CD14-positive monocyte (primary cell): ENCODE measurements around the gene RHOF. TPM values are rescaled to one million over a fixed set of nuclear protein-coding genes. Genes with fewer than 3 reads are reported as not detected.

ENCODE experiments used
- DNase-seq, 3 donors: peaks; one replicate each; pipeline ENCODE4 v3.0.0-alpha.2; 2011 to 2022
- H2AFZ ChIP-seq: 2 replicates; pipeline ENCODE4 v1.6.0; 2012; ENCODE audit warnings: mild to moderate bottlenecking, low read depth, low read length, inconsistent platforms; ENCODE audit not compliant: insufficient read depth, poor library complexity, severe bottlenecking
- H3K27ac ChIP-seq, 2 donors: 1 replicate in 1 of 2; 2 replicates in 1 of 2; pipeline ENCODE4 v1.5.1; 2012 to 2013; ENCODE audit warnings: low read length in 2 of 2, control low read depth in 1 of 2, inconsistent platforms in 1 of 2, low read depth in 1 of 2, mild to moderate bottlenecking in 1 of 2
- H3K27me3 ChIP-seq, 2 donors: one replicate each; pipeline versions ENCODE4 v1.6.0 to v1.6.1; 2011 to 2013; ENCODE audit warnings: low read length in 2 of 2; ENCODE audit not compliant: control insufficient read depth in 2 of 2, insufficient read depth in 2 of 2
- H3K36me3 ChIP-seq, 2 donors: replicated peaks in 1 of 2; 1 replicate in 1 of 2; 2 replicates in 1 of 2; pipeline versions ENCODE4 v1.5.1 to v1.6.1; 2012 to 2013; ENCODE audit warnings: low read length in 2 of 2, control low read depth in 1 of 2, inconsistent platforms in 1 of 2, mild to moderate bottlenecking in 1 of 2; ENCODE audit not compliant: insufficient read depth in 2 of 2, control insufficient read depth in 1 of 2
- H3K4me1 ChIP-seq, 2 donors: 1 replicate in 1 of 2; 2 replicates in 1 of 2; pipeline versions ENCODE4 v1.5.1 to v1.6.1; 2012 to 2013; ENCODE audit warnings: low read length in 2 of 2, control low read depth in 1 of 2, inconsistent platforms in 1 of 2, mild to moderate bottlenecking in 1 of 2, moderate library complexity in 1 of 2; ENCODE audit not compliant: insufficient read depth in 2 of 2, control insufficient read depth in 1 of 2
- H3K4me2 ChIP-seq: replicated peaks from 2 replicates; pipeline ENCODE3; 2012; ENCODE audit warnings: low read length, moderate library complexity, mild to moderate bottlenecking; ENCODE audit not compliant: poor library complexity, severe bottlenecking; ENCODE audit errors: extremely low read depth
- H3K4me3 ChIP-seq, 3 experiments: fragments of 200-600 bp in 1 of 3; sonication (generic) in 1 of 3; replicated peaks in 1 of 3; 1 replicate in 2 of 3; 2 replicates in 1 of 3; pipeline ENCODE4 v1.5.1; 2011 to 2013; ENCODE audit warnings: low read length in 3 of 3, mild to moderate bottlenecking in 3 of 3, control low read depth in 2 of 3, low read depth in 2 of 3, inconsistent platforms in 1 of 3, moderate library complexity in 1 of 3
- H3K79me2 ChIP-seq: 2 replicates; pipeline ENCODE4 v1.6.0; 2012; ENCODE audit warnings: mild to moderate bottlenecking, control low read depth, inconsistent platforms, low read length, moderate library complexity; ENCODE audit not compliant: insufficient read depth
- H3K9ac ChIP-seq: 2 replicates; pipeline ENCODE4 v1.6.0; 2017; ENCODE audit warnings: low read length, mild to moderate bottlenecking; ENCODE audit not compliant: insufficient read depth, poor library complexity, severe bottlenecking
- H3K9me3 ChIP-seq, 2 donors: replicated peaks in 1 of 2; 1 replicate in 1 of 2; 2 replicates in 1 of 2; pipeline versions ENCODE4 v1.5.1 to v1.6.1; 2012 to 2013; ENCODE audit warnings: low read length in 2 of 2, control low read depth in 1 of 2; ENCODE audit not compliant: control insufficient read depth in 1 of 2, insufficient read depth in 1 of 2
- H4K20me1 ChIP-seq: 2 replicates; pipeline ENCODE4 v1.6.0; 2012; ENCODE audit warnings: mild to moderate bottlenecking, low read length, control low read depth, moderate library complexity; ENCODE audit not compliant: insufficient read depth
- H3K27ac Mint-ChIP-seq, 7 donors: one replicate each; pipeline ENCODE4 v1.8.0; 2020; ENCODE audit warnings: mild to moderate bottlenecking in 7 of 7, mixed read lengths in 7 of 7, moderate library complexity in 6 of 7, inconsistent platforms in 2 of 7
- H3K27me3 Mint-ChIP-seq, 3 donors: one replicate each; pipeline ENCODE4 v1.8.0; 2021 to 2022; ENCODE audit warnings: low read depth in 3 of 3, mild to moderate bottlenecking in 3 of 3, mixed read lengths in 3 of 3, moderate library complexity in 3 of 3, inconsistent platforms in 1 of 3
- H3K36me3 Mint-ChIP-seq, 2 donors: one replicate each; pipeline ENCODE4 v1.8.0; 2020; ENCODE audit warnings: mixed read lengths in 2 of 2, inconsistent platforms in 1 of 2, mild to moderate bottlenecking in 1 of 2
- H3K4me1 Mint-ChIP-seq: one replicate; pipeline ENCODE4 v1.8.0; 2020; ENCODE audit warnings: mild to moderate bottlenecking, mixed read lengths
- H3K4me3 Mint-ChIP-seq, 2 donors: one replicate each; pipeline ENCODE4 v1.8.0; 2020; ENCODE audit warnings: mild to moderate bottlenecking in 2 of 2, mixed read lengths in 2 of 2, moderate library complexity in 1 of 2
- H3K9me3 Mint-ChIP-seq, 7 donors: one replicate each; pipeline ENCODE4 v1.8.0; 2020 to 2022; ENCODE audit warnings: mixed read lengths in 7 of 7, mild to moderate bottlenecking in 6 of 7, moderate library complexity in 6 of 7, inconsistent platforms in 2 of 7
- CTCF ChIP-seq: fragments of 200-600 bp; IDR thresholded peaks from one replicate; pipeline ENCODE4 v1.8.0; 2022; ENCODE audit warnings: antibody characterized with exemption, mild to moderate bottlenecking
- WGBS: methylation state at CpG from one replicate; pipeline ENCODE4 v1.1.5; 2013; ENCODE audit warnings: missing lambda C conversion rate; ENCODE audit not compliant: insufficient coverage; 5-methylcytosine and 5-hydroxymethylcytosine counted together
- intact Hi-C, 2 donors: fragments of 100-400 bp; cut with micrococcal nuclease; formaldehyde crosslinking; loops; one replicate each; pipeline versions ENCODE4 v1.15.0 to v1.15.1; 2023
- polyA plus RNA-seq, 3 donors: library from polyadenylated mRNA; depleted of rRNA in 1 of 3; unstranded in 2 of 3; stranded (reverse) in 1 of 3; fragments of 300-500 nt in 2 of 3; fragments of >200 nt in 1 of 3; fragmentation: Illumina TruSeq in 2 of 3; gene quantifications; 1 replicate in 2 of 3; 2 replicates in 1 of 3; pipeline ENCODE4 v1.2.3, GENCODE V29; 2012 to 2021

RHOF gene
- polyA plus RNA-seq, 3 donors = 7.1 to 25.9 (median 13.6) TPM

- Histone ChIP-seq H3K9ac (peak overlapping the region; percentile 81), H3K4me3 (peak overlapping the region; percentile 59 to 82 (median 64)), H2AFZ (peak overlapping the region; percentile 85), H3K9me3 (no peaks in the 10 kb centered on the region), H3K36me3 (peaks cover 28 to 30% of the 10 kb centered on the region in 2 donors), H3K27ac (peak overlapping the region; percentile 49 to 67), H3K4me1 (peaks cover 87 to 98% of the 10 kb centered on the region in 2 donors), H3K79me2 (peaks cover 60% of the 10 kb centered on the region), H4K20me1 (peaks cover 47% of the 10 kb centered on the region), H3K27me3 (no peaks in the 10 kb centered on the region), H3K4me2 (peak overlapping the region; percentile 90)
- H3K4me1 Mint-ChIP-seq = peaks cover 67% of the 10 kb centered on the region
- peaks cover 26 to 44% of the 10 kb centered on the region in 2 donors for H3K36me3 Mint-ChIP-seq
- peak overlapping the region; percentile 81 to 89 for H3K4me3 Mint-ChIP-seq
- 1% methylated on average over 49 of the region's 59 CpGs for WGBS
- peak; percentile 89 to 95 (median 93) for DNase-seq
- peaks cover 0 to 2% (median 0%) of the 10 kb centered on the region in 3 donors for H3K27me3 Mint-ChIP-seq
- H3K27ac Mint-ChIP-seq = peak overlapping the region; percentile 88 to 98 (median 93)
- TF ChIP-seq CTCF = peak; percentile 95
- peaks cover 0 to 3% (median 0%) of the 10 kb centered on the region in 7 donors for H3K9me3 Mint-ChIP-seq
- intact Hi-C loops = loop anchor here (1.0 to 10.0 kb wide), 7 partner anchors 18 to 291 kb away; partner anchors contain the start of genes ORAI1 (in 1 of the 2) and PSMD9 (in 1 of the 2)
Observed at GRCh38 chr12:121793838-121794533, 498 bp upstream of the RHOF start.

DNA sequence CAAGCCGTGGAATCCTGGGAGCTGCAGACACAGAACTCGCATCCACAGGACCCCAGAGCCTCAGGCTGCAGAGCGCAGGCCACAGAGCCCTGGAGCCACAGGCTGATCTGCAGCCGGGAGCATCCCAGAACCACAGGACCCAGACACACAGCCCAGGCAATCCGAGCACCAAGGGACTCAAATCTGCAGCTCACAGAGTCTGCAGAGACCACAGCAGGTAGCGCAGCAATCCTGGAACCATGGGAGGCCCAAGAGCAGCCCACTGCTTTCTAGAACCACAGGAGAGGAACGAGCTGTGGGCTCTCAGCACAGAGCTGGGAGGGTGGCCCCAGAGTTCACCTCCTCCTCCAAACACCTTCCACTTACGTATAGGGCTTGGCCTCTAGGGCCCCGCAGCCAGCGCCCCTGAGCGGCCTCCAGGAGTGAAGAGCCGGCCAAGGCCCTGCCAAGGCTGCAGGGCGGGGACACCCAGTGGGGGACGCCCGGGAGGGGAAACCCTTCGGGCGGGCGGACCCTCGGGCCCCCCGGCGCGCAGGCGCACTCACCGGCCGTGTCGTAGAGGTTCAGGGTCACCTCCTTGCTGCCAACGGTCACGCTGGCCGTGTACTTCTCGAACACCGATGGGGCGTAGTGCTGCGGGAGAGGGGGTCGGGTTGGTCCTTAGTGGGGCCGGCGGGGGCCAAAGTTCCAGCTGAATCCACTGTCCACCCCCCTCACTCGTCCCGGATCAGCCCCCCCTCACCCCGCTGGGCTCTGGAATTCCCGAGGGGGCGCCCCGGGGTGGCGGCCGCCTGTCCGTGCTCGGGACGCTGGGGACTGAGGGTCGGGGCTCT, 665 bp downstream of the RHOF start:
- peaks cover 0 to 3% (median 0%) of the 10 kb centered on the region in 7 donors for H3K9me3 Mint-ChIP-seq
- peaks cover 87 to 98% of the 10 kb centered on the region in 2 donors for H3K4me1 ChIP-seq
- H3K27me3 ChIP-seq = no peaks in the 10 kb centered on the region
- peaks cover 17 to 36% of the 10 kb centered on the region in 2 donors for H3K36me3 Mint-ChIP-seq
- no peak for TF ChIP-seq CTCF
- peak overlapping the region; percentile 81 to 89 for H3K4me3 Mint-ChIP-seq
- H3K4me2 ChIP-seq = peak overlapping the region; percentile 90
- H3K27me3 Mint-ChIP-seq = peaks cover 0 to 2% (median 0%) of the 10 kb centered on the region in 3 donors
- 6% methylated on average over 27 of the region's 48 CpGs for WGBS
- peak overlapping the region; percentile 59 to 82 (median 64) for H3K4me3 ChIP-seq
- peak overlapping the region; percentile 81 for H3K9ac ChIP-seq
- peak overlapping the region; percentile 85 for H2AFZ ChIP-seq
- H3K27ac Mint-ChIP-seq = peak overlapping the region in 4 of 7 donors; percentile 8 to 66 (median 40)
- intact Hi-C loops = loop anchor here (5.0 to 10.0 kb wide), 4 partner anchors 96 to 292 kb away; partner anchors contain the start of gene ORAI1 (in 1 of the 2)
- peak overlapping the region; percentile 7 to 67 for H3K27ac ChIP-seq
- no peaks in the 10 kb centered on the region for H3K9me3 ChIP-seq
- peaks cover 35% of the 10 kb centered on the region for H4K20me1 ChIP-seq
- H3K4me1 Mint-ChIP-seq = peaks cover 68% of the 10 kb centered on the region
- DNase-seq = no peak
- H3K79me2 ChIP-seq = peaks cover 58% of the 10 kb centered on the region
- peaks cover 18 to 19% of the 10 kb centered on the region in 2 donors for H3K36me3 ChIP-seq
